ENCODE results near the gene TSPAN7.

The TSPAN7 gene

GRCh38 chrX:38682095-38682494 is 120.8 kb downstream of the TSPAN7 start:
- no peaks in the 10 kb centered on the region for H3K36me3 ChIP-seq (ENCODE audit: control insufficient read depth, insufficient read depth, low read length)
- H3K9me3 ChIP-seq (ENCODE audit: control insufficient read depth, insufficient read depth, low read depth, low read length), result no peaks in the 10 kb centered on the region
- H3K27me3 ChIP-seq (ENCODE audit: control insufficient read depth, insufficient read depth, low read length), result no peaks in the 10 kb centered on the region
- H3K9ac ChIP-seq (ENCODE audit: low read length), result no peak overlapping the region
- no peaks in the 10 kb centered on the region for H3K4me1 ChIP-seq (ENCODE audit: control insufficient read depth, insufficient read depth, low read length)
- H3K27ac ChIP-seq (ENCODE audit: low read depth, low read length), result no peak overlapping the region
- H3K4me3 ChIP-seq (ENCODE audit: low read depth, low read length), result no peak overlapping the region

GRCh38 chrX:38692961-38693360 is 131.6 kb downstream of the TSPAN7 start:
- Histone ChIP-seq H3K9me3 (ENCODE audit: control insufficient read depth, insufficient read depth, low read depth, low read length) (no peaks in the 10 kb centered on the region), H3K36me3 (ENCODE audit: control insufficient read depth, insufficient read depth, low read length) (no peaks in the 10 kb centered on the region), H3K27ac (ENCODE audit: low read depth, low read length) (no peak overlapping the region), H3K9ac (ENCODE audit: low read length) (no peak overlapping the region), H3K4me1 (ENCODE audit: control insufficient read depth, insufficient read depth, low read length) (no peaks in the 10 kb centered on the region), H3K27me3 (ENCODE audit: control insufficient read depth, insufficient read depth, low read length) (no peaks in the 10 kb centered on the region), H3K4me3 (ENCODE audit: low read depth, low read length) (no peak overlapping the region)

DNA sequence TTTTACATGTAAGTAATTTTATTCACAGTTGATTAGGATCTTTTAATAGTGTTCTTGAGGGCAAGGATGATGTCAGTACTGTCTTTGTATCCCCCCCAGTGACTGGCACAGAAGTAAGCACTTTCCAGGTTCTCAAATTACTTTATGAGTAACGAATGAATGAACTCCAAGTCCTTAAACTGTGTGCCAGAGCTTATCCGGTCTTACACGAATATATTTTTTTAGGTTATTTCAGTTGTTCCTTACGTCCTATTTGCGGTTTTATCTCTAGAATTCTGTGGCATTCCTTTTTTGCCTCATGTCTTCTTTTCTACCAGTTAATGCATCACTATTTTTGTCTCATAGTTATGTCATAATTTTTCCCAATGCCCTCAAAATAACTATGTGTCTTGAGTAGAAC is 133.1 kb downstream of the TSPAN7 start:
- H3K9ac ChIP-seq (ENCODE audit: low read length), result no peak overlapping the region
- peaks cover 2% of the 10 kb centered on the region; the same call in 1 of the 2 replicates for H3K4me1 ChIP-seq (ENCODE audit: control insufficient read depth, insufficient read depth, low read length)
- no peak overlapping the region for H3K4me3 ChIP-seq (ENCODE audit: low read depth, low read length)
- H3K36me3 ChIP-seq (ENCODE audit: control insufficient read depth, insufficient read depth, low read length), result no peaks in the 10 kb centered on the region
- no peaks in the 10 kb centered on the region for H3K27me3 ChIP-seq (ENCODE audit: control insufficient read depth, insufficient read depth, low read length)
- H3K9me3 ChIP-seq (ENCODE audit: control insufficient read depth, insufficient read depth, low read depth, low read length), result no peaks in the 10 kb centered on the region
- H3K27ac ChIP-seq (ENCODE audit: low read depth, low read length), result no peak overlapping the region

DNA sequence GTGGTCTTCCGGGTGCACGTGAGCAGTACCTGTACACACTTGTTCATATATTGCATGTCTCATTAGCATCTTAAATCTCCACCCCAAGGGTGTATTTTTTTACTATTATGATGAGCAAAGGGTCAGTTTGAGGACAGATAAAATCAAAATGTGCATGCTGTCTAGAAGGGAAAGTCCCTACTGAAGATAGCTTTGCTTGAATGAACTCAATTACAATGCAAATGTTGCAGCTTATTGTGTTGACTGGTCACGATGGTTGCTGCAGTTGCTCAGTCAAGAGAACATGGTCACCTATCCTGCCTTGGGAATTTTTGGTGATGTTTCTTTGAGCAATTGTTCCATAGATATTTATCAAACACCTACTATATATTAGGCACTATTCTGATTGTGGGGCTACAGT is 136.1 kb downstream of the TSPAN7 start:
- Histone ChIP-seq H3K27ac (ENCODE audit: low read depth, low read length) (no peak overlapping the region), H3K4me1 (ENCODE audit: control insufficient read depth, insufficient read depth, low read length) (peaks cover 20% of the 10 kb centered on the region), H3K4me3 (ENCODE audit: low read depth, low read length) (no peak overlapping the region), H3K9ac (ENCODE audit: low read length) (no peak overlapping the region), H3K36me3 (ENCODE audit: control insufficient read depth, insufficient read depth, low read length) (no peaks in the 10 kb centered on the region), H3K9me3 (ENCODE audit: control insufficient read depth, insufficient read depth, low read depth, low read length) (no peaks in the 10 kb centered on the region), H3K27me3 (ENCODE audit: control insufficient read depth, insufficient read depth, low read length) (no peaks in the 10 kb centered on the region)

GRCh38 chrX:38699121-38699520 is 137.8 kb downstream of the TSPAN7 start:
- H3K9me3 ChIP-seq (ENCODE audit: control insufficient read depth, insufficient read depth, low read depth, low read length), result no peaks in the 10 kb centered on the region
- no peak overlapping the region for H3K4me3 ChIP-seq (ENCODE audit: low read depth, low read length)
- H3K9ac ChIP-seq (ENCODE audit: low read length), result no peak overlapping the region
- H3K4me1 ChIP-seq (ENCODE audit: control insufficient read depth, insufficient read depth, low read length), result peaks cover 20% of the 10 kb centered on the region
- H3K36me3 ChIP-seq (ENCODE audit: control insufficient read depth, insufficient read depth, low read length), result no peaks in the 10 kb centered on the region
- H3K27me3 ChIP-seq (ENCODE audit: control insufficient read depth, insufficient read depth, low read length), result no peaks in the 10 kb centered on the region
- H3K27ac ChIP-seq (ENCODE audit: low read depth, low read length), result no peak overlapping the region

- Histone ChIP-seq H3K9me3 (ENCODE audit: control insufficient read depth, insufficient read depth, low read depth, low read length) (no peaks in the 10 kb centered on the region), H3K27me3 (ENCODE audit: control insufficient read depth, insufficient read depth, low read length) (no peaks in the 10 kb centered on the region), H3K9ac (ENCODE audit: low read length) (no peak overlapping the region), H3K4me1 (ENCODE audit: control insufficient read depth, insufficient read depth, low read length) (peaks cover 20% of the 10 kb centered on the region), H3K36me3 (ENCODE audit: control insufficient read depth, insufficient read depth, low read length) (no peaks in the 10 kb centered on the region), H3K4me3 (ENCODE audit: low read depth, low read length) (no peak overlapping the region), H3K27ac (ENCODE audit: low read depth, low read length) (no peak overlapping the region)
Measured at GRCh38 chrX:38699696-38700095, 138.4 kb downstream of the TSPAN7 start.

- Histone ChIP-seq H3K9ac (ENCODE audit: low read length) (no peak overlapping the region), H3K36me3 (ENCODE audit: control insufficient read depth, insufficient read depth, low read length) (no peaks in the 10 kb centered on the region), H3K9me3 (ENCODE audit: control insufficient read depth, insufficient read depth, low read depth, low read length) (no peaks in the 10 kb centered on the region), H3K27me3 (ENCODE audit: control insufficient read depth, insufficient read depth, low read length) (no peaks in the 10 kb centered on the region), H3K4me1 (ENCODE audit: control insufficient read depth, insufficient read depth, low read length) (peaks cover 20% of the 10 kb centered on the region), H3K4me3 (ENCODE audit: low read depth, low read length) (no peak overlapping the region), H3K27ac (ENCODE audit: low read depth, low read length) (no peak overlapping the region)
Measured at GRCh38 chrX:38701073-38701472, 139.7 kb downstream of the TSPAN7 start.

DNA sequence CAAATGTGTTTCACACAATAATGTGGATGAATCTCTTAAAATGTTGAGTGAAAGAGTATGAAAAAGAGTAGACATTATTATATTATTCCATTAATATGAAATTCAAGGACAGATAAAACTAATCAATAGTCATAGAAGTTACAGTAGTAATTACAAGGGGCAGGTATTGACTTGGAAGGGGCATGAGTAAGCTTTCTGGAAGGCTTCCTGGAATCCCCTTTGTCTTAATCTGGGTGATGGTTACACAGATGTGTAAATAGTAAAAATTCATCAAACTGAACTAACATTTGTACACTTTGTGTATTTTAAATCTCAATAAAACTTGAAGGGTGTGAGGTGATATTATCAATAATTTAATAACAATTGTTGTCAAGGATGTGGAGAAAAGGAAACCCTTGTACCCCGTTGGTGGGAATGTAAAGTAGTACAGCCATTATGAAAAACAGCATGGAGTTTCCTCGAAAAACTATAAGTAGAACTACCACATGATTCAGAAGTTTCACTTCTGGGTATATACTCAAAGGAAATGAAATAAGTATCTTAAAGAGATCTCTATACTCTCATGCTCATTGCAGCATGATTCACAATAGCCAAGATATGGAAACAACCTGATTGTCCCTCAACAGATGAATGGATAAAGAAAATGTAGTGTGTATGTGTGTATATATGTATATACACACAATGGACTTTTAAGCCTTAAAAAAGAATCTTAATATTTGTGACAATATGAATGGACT is 143.0 kb downstream of the TSPAN7 start:
- no peak overlapping the region for H3K27ac ChIP-seq (ENCODE audit: low read depth, low read length)
- no peak overlapping the region for H3K9ac ChIP-seq (ENCODE audit: low read length)
- H3K9me3 ChIP-seq (ENCODE audit: control insufficient read depth, insufficient read depth, low read depth, low read length), result no peaks in the 10 kb centered on the region
- H3K27me3 ChIP-seq (ENCODE audit: control insufficient read depth, insufficient read depth, low read length), result no peaks in the 10 kb centered on the region
- peaks cover 18% of the 10 kb centered on the region for H3K4me1 ChIP-seq (ENCODE audit: control insufficient read depth, insufficient read depth, low read length)
- H3K4me3 ChIP-seq (ENCODE audit: low read depth, low read length), result no peak overlapping the region
- H3K36me3 ChIP-seq (ENCODE audit: control insufficient read depth, insufficient read depth, low read length), result no peaks in the 10 kb centered on the region

DNA sequence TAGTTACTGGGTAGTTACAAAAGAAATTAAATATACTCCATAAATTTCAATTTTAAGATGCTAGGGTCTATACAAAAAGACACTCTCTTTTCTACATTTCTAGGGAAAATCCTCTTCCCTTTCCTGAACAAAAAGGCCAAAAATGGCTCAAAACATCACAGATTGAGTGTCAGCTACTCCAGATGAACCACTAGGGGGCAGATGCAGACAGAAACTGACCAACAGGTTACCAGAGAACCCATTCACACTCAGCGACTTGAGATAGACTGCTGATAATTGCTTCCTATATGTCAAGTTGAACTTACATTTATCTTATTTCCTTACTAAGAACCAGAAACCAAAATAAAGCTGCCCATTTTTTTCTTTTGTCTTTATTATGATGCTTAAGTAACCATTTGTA is 156.5 kb downstream of the TSPAN7 start:
- Histone ChIP-seq H3K27ac (ENCODE audit: low read depth, low read length) (no peak overlapping the region), H3K4me1 (ENCODE audit: control insufficient read depth, insufficient read depth, low read length) (no peaks in the 10 kb centered on the region), H3K9me3 (ENCODE audit: control insufficient read depth, insufficient read depth, low read depth, low read length) (peaks cover 9% of the 10 kb centered on the region), H3K9ac (ENCODE audit: low read length) (no peak overlapping the region), H3K4me3 (ENCODE audit: low read depth, low read length) (no peak overlapping the region), H3K27me3 (ENCODE audit: control insufficient read depth, insufficient read depth, low read length) (no peaks in the 10 kb centered on the region), H3K36me3 (ENCODE audit: control insufficient read depth, insufficient read depth, low read length) (no peaks in the 10 kb centered on the region)

GRCh38 chrX:38718311-38718710 is 157.0 kb downstream of the TSPAN7 start:
- H3K27me3 ChIP-seq (ENCODE audit: control insufficient read depth, insufficient read depth, low read length), result no peaks in the 10 kb centered on the region

GRCh38 chrX:38726612-38727011 is 165.3 kb downstream of the TSPAN7 start:
- no peaks in the 10 kb centered on the region for H3K4me1 ChIP-seq (ENCODE audit: control insufficient read depth, insufficient read depth, low read length)
- H3K9me3 ChIP-seq (ENCODE audit: control insufficient read depth, insufficient read depth, low read depth, low read length), result no peaks in the 10 kb centered on the region
- no peak overlapping the region for H3K4me3 ChIP-seq (ENCODE audit: low read depth, low read length)
- no peaks in the 10 kb centered on the region for H3K36me3 ChIP-seq (ENCODE audit: control insufficient read depth, insufficient read depth, low read length)
- no peak overlapping the region for H3K9ac ChIP-seq (ENCODE audit: low read length)
- no peak overlapping the region for H3K27ac ChIP-seq (ENCODE audit: low read depth, low read length)
- H3K27me3 ChIP-seq (ENCODE audit: control insufficient read depth, insufficient read depth, low read length), result peaks cover 4% of the 10 kb centered on the region; the same call in 1 of the 2 replicates

More at GRCh38 chrX:38718311-38718710, 157.0 kb downstream of the TSPAN7 start:
- Histone ChIP-seq H3K4me1 (ENCODE audit: control insufficient read depth, insufficient read depth, low read length) (no peaks in the 10 kb centered on the region), H3K36me3 (ENCODE audit: control insufficient read depth, insufficient read depth, low read length) (no peaks in the 10 kb centered on the region), H3K4me3 (ENCODE audit: low read depth, low read length) (no peak overlapping the region), H3K9ac (ENCODE audit: low read length) (no peak overlapping the region), H3K9me3 (ENCODE audit: control insufficient read depth, insufficient read depth, low read depth, low read length) (peaks cover 9% of the 10 kb centered on the region), H3K27ac (ENCODE audit: low read depth, low read length) (no peak overlapping the region)
